C4-2B (cell line): ENCODE measurements around the gene ZNF774.

Experiments used
- H3K27ac ChIP-seq: fragments of 450-650 bp; 2 replicates; pipeline ENCODE4 v1.5.1; 2017
- CTCF ChIP-seq: fragments of 450-650 bp; conservative IDR thresholded peaks from 2 replicates; pipeline ENCODE4 v1.5.1; 2017; ENCODE audit warnings: mild to moderate bottlenecking
- ZFX ChIP-seq: fragments of 450-650 bp; IDR thresholded peaks from 2 replicates; pipeline ENCODE4 v1.6.1; 2017

ZNF774 gene

GRCh38 chr15:90358124-90359033 is 6.3 kb downstream of the ZNF774 start:
- no peak for TF ChIP-seq CTCF
- no peak for TF ChIP-seq ZFX
- no peak overlapping the region for H3K27ac ChIP-seq

GRCh38 chr15:90360746-90361145 is 8.7 kb downstream of the ZNF774 start:
- TF ChIP-seq ZFX (no peak), CTCF (no peak)
- H3K27ac ChIP-seq, result no peak overlapping the region

GRCh38 chr15:90362936-90363212 is 10.8 kb downstream of the ZNF774 start:
- TF ChIP-seq ZFX (no peak), CTCF (no peak)
- no peak overlapping the region for H3K27ac ChIP-seq

- no peak for TF ChIP-seq ZFX
- TF ChIP-seq CTCF, result no peak
- H3K27ac ChIP-seq, result no peak overlapping the region
Observed at GRCh38 chr15:90364251-90364650, 12.2 kb downstream of the ZNF774 start.

GRCh38 chr15:90365414-90366055 is 13.5 kb downstream of the ZNF774 start:
- TF ChIP-seq CTCF (no peak), ZFX (no peak)
- no peak overlapping the region for H3K27ac ChIP-seq

- TF ChIP-seq ZFX (no peak), CTCF (no peak)
- H3K27ac ChIP-seq, result no peak overlapping the region
Observed at GRCh38 chr15:90367576-90367975, 15.5 kb downstream of the ZNF774 start.

GRCh38 chr15:90375071-90375470 is 23.0 kb downstream of the ZNF774 start:
- TF ChIP-seq ZFX, result no peak
- TF ChIP-seq CTCF, result no peak
- no peak overlapping the region for H3K27ac ChIP-seq
